ENCODE data around the gene PARD6G. TPM values are rescaled to one million over a fixed set of nuclear protein-coding genes. Genes with fewer than 3 reads are reported as not detected.
A peak's percentile ranks its signal among the peaks of the same experiment; 100 is the strongest.

PARD6G gene
- total and polyA plus RNA-seq, 2 donors = 4.7 to 13.6 TPM

DNA sequence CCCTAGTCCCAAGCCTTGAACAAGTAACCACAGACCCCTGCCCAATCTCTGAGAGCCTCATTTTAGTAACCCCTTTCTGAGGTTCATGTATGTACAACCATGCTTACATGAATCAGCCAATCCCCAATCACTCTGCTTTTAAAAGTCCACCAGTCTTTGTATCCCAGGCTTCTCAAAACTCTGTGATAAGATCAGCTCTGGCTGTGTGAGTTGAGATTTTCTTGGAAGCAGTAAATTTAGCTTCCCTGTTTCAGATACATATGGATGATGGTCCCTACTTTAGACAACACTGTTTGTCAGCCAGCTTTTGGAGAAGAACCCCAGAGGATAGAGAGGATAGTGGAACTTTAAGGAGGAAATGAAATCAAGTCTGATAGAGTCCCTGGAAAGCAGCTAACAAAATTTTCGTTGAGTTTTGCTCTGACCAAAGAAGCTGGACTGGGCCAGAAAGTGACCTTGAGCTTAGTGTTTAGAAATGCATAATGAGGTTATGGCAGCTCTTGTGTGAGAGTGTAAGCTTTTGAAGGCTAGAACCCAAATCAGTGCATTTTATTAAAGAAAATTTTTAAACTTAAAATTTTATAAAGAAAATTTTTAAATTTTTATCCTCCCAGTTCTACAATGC, 134.6 kb downstream of the PARD6G start:
- Histone ChIP-seq H3K9me3 (ENCODE audit: control insufficient read depth in 2 of 2, insufficient read depth in 1 of 2, low read length in 1 of 2) (peaks cover 0 to 5% of the 10 kb centered on the region in 2 donors), H3K27me3 (ENCODE audit: control insufficient read depth in 2 of 2, insufficient read depth in 1 of 2, low read length in 1 of 2) (no peaks in the 10 kb centered on the region), H3K27ac (ENCODE audit: low read depth in 1 of 2, low read length in 1 of 2) (no peak overlapping the region), H3K4me3 (ENCODE audit: low read length in 2 of 2) (no peak overlapping the region), H3K36me3 (ENCODE audit: control insufficient read depth in 2 of 2, insufficient read depth in 2 of 2, low read length in 1 of 2) (peaks cover 0 to 4% of the 10 kb centered on the region in 2 donors), H3K4me1 (ENCODE audit: control insufficient read depth in 2 of 2, insufficient read depth in 2 of 2, low read length in 2 of 2) (peaks cover 8 to 10% of the 10 kb centered on the region in 2 donors)
- no peak for DNase-seq (ENCODE audit: low read depth in 6 of 9, low spot score in 9 of 9)
- 85% methylated on average over 1 of the region's 1 CpG for WGBS

DNA sequence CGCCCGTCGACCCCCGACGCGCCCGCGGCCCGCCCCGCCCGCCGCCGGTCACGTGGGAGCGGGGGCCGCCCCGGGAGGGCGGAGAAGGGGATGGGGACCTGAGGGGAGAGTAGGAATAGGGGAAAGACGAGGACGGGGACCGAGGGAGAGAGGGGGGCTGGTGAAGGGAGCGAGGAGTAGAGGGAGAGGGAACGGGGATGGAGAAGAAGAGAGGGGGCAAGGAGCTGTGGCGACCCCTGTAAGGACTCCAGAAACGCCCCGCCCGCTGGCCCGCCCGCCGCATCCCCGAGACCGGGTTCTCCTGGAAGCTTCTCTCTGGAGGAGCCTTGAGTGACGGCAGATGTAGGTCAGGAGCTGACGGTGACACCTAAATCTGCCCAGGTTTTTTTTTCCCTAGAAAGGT, 137.6 kb downstream of the PARD6G start:
- Histone ChIP-seq H3K4me1 (ENCODE audit: control insufficient read depth in 2 of 2, insufficient read depth in 2 of 2, low read length in 2 of 2) (peaks cover 8 to 10% of the 10 kb centered on the region in 2 donors), H3K4me3 (ENCODE audit: low read length in 2 of 2) (peak overlapping the region; percentile 67 to 83), H3K27me3 (ENCODE audit: control insufficient read depth in 2 of 2, insufficient read depth in 1 of 2, low read length in 1 of 2) (no peaks in the 10 kb centered on the region), H3K27ac (ENCODE audit: low read depth in 1 of 2, low read length in 1 of 2) (peak overlapping the region in 1 of 2 donors; percentile 78), H3K36me3 (ENCODE audit: control insufficient read depth in 2 of 2, insufficient read depth in 2 of 2, low read length in 1 of 2) (no peaks in the 10 kb centered on the region), H3K9me3 (ENCODE audit: control insufficient read depth in 2 of 2, insufficient read depth in 1 of 2, low read length in 1 of 2) (peaks cover 0 to 5% of the 10 kb centered on the region in 2 donors)
- DNase-seq (ENCODE audit: low read depth in 6 of 9, low spot score in 9 of 9) = peak in 5 of 9 donors; percentile 10 to 50 (median 24)
- whole genome bisulfite sequencing = under 1% methylated on average over 34 of the region's 34 CpGs

DNA sequence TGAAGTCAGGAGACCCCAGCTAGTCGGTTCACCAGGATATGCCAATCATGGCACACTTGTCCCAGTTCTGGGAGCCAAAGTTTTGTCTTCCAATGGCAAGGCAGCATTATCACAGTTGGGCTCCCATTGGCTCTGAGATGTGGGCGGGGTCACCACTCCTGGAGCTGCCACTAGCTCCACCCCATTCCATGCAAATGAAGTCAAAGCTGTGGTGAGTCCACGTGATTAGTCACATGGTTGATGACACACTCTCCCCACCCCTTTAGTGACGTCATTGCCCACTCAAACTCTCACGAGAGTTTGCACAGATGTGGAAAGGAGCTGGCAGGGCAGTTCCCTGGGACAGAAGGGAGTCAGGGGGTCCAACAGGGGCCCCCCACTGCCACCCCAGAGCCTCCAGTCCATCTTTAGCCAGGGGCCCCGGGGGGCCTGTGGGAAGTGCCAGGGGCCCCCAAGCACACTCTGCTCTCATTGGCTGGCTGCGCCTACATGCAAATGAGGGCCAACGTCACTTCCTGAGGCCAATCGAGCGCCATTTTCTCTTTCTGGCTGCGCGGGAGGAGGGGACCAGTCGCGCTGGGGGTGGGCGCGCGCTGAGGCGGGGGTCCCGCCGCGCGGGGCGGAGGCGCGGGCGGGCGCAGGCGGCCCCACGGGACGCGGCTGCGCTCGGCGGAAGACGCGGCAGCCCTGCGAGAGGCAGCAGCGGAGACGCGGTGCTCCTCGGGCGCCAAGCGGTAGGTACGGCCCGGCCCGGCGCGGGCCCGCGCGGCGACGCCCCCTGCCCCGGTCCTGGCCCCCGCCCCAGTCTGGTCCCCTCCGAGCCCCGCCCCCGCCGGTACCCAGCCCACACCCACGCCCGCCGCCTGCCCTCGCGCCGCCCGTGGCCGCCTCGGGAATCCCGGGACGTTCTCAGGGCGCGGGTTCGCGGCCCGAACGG, 138.3 kb downstream of the PARD6G start, which contains the start of gene ADNP2:
TSS of gene ADNP2 (plus strand) at position 524 of the 937 bp plus-strand sequence. CDS start 8,281 bp downstream, outside the sequence.
- Histone ChIP-seq H3K36me3 (ENCODE audit: control insufficient read depth in 2 of 2, insufficient read depth in 2 of 2, low read length in 1 of 2) (no peaks in the 10 kb centered on the region), H3K9me3 (ENCODE audit: control insufficient read depth in 2 of 2, insufficient read depth in 1 of 2, low read length in 1 of 2) (peaks cover 0 to 5% of the 10 kb centered on the region in 2 donors), H3K4me1 (ENCODE audit: control insufficient read depth in 2 of 2, insufficient read depth in 2 of 2, low read length in 2 of 2) (peaks cover 8 to 10% of the 10 kb centered on the region in 2 donors), H3K27ac (ENCODE audit: low read depth in 1 of 2, low read length in 1 of 2) (peak within 1 kb of the TSS; percentile 78 to 86), H3K4me3 (ENCODE audit: low read length in 2 of 2) (peak within 1 kb of the TSS; percentile 67 to 83), H3K27me3 (ENCODE audit: control insufficient read depth in 2 of 2, insufficient read depth in 1 of 2, low read length in 1 of 2) (peaks cover 0 to 2% of the 10 kb centered on the region in 2 donors)
- DNase-seq (ENCODE audit: low read depth in 6 of 9, low spot score in 9 of 9) = peak; percentile 43 to 88 (median 66)
- WGBS = 2% methylated on average over 76 of the region's 76 CpGs

DNA sequence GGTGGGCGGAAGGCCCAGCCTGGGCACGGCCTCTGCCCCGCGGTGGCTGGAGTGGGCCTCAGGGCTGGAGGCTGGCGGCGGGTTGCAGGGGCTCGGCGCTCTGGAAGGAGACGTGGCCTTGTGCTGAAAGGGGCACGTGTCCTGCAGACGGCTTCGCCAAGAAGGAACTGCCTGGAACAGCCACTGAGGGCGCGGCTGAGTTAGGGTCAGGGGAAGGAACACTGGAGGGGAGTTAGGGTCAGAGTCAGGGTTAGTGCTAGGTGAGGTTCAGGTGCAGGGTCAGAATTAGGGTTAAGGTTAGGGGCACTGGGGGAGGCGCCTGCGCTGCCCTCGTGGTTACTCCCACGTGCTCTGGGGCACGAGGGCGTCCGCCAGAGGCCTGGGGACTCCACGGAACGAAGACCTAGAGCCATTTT, 139.2 kb downstream of the PARD6G start:
- Histone ChIP-seq H3K4me1 (ENCODE audit: control insufficient read depth in 2 of 2, insufficient read depth in 2 of 2, low read length in 2 of 2) (peaks cover 8 to 10% of the 10 kb centered on the region in 2 donors), H3K27me3 (ENCODE audit: control insufficient read depth in 2 of 2, insufficient read depth in 1 of 2, low read length in 1 of 2) (peaks cover 0 to 2% of the 10 kb centered on the region in 2 donors), H3K27ac (ENCODE audit: low read depth in 1 of 2, low read length in 1 of 2) (no peak overlapping the region), H3K4me3 (ENCODE audit: low read length in 2 of 2) (no peak overlapping the region), H3K9me3 (ENCODE audit: control insufficient read depth in 2 of 2, insufficient read depth in 1 of 2, low read length in 1 of 2) (peaks cover 0 to 5% of the 10 kb centered on the region in 2 donors), H3K36me3 (ENCODE audit: control insufficient read depth in 2 of 2, insufficient read depth in 2 of 2, low read length in 1 of 2) (no peaks in the 10 kb centered on the region)
- no peak for DNase-seq (ENCODE audit: low read depth in 6 of 9, low spot score in 9 of 9)
- WGBS = 98% methylated on average over 23 of the region's 23 CpGs

DNA sequence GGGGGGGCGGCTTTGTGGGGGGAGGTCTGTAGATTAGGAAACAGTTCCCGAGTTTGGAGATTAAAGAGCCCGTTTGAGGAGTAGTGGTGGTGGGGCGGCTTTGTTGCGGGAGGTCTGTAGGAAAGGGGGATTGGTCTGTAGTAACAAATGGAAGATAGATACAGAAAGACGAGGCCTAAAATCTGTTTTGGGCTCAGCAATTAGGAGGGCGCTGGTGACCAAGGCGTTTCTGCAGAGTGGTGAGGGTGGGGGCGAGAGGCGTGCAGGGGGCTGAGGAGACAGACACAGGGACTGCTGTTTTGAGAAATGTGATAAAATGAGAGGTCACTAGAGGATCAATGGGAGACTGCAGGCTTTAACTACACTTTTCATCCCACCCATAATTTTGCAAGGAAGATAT, 139.9 kb downstream of the PARD6G start:
- H3K27ac ChIP-seq (ENCODE audit: low read depth in 1 of 2, low read length in 1 of 2) = no peak overlapping the region
- no peak for DNase-seq (ENCODE audit: low read depth in 6 of 9, low spot score in 9 of 9)
- 86% methylated on average over 10 of the region's 10 CpGs for WGBS
- H3K4me1 ChIP-seq (ENCODE audit: control insufficient read depth in 2 of 2, insufficient read depth in 2 of 2, low read length in 2 of 2) = peaks cover 8 to 10% of the 10 kb centered on the region in 2 donors
- no peak overlapping the region for H3K4me3 ChIP-seq (ENCODE audit: low read length in 2 of 2)
- peaks cover 0 to 2% of the 10 kb centered on the region in 2 donors for H3K27me3 ChIP-seq (ENCODE audit: control insufficient read depth in 2 of 2, insufficient read depth in 1 of 2, low read length in 1 of 2)
- H3K9me3 ChIP-seq (ENCODE audit: control insufficient read depth in 2 of 2, insufficient read depth in 1 of 2, low read length in 1 of 2) = peaks cover 0 to 5% of the 10 kb centered on the region in 2 donors
- no peaks in the 10 kb centered on the region for H3K36me3 ChIP-seq (ENCODE audit: control insufficient read depth in 2 of 2, insufficient read depth in 2 of 2, low read length in 1 of 2)

Other genes with a start within 250 kb of the PARD6G start
- 18.6 TPM for gene RBFA, start 213.1 kb downstream of the PARD6G start, total RNA-seq
- gene RBFA, start 213.1 kb downstream of the PARD6G start, polyA plus RNA-seq = 16.6 TPM
- 8.0 TPM for gene ADNP2, start 138.3 kb downstream of the PARD6G start, total RNA-seq
- gene ADNP2, start 138.3 kb downstream of the PARD6G start, polyA plus RNA-seq = 9.7 TPM

Data from thymus (tissue), 11 donors.